Activated B cell treated with CpG ODN at 0.5 μM for 24 hours (primary cell): Measurements from ENCODE around the gene MAGT1. TPM values are rescaled to one million over a fixed set of nuclear protein-coding genes. Genes with fewer than 3 reads are reported as not detected.
"Not testable (repeated sequence)": the region's sequence is repeated elsewhere in the genome, so short reads cannot be mapped to it uniquely, and the experiment has no call there.

Experiments used
- ATAC-seq: fragments of 200-7000 bp; cut with Tn5 transposase; one replicate; pipeline ENCODE4 v1.10.0; 2021; ENCODE audit warnings: low read depth, mild to moderate bottlenecking, moderate library complexity
- CTCF ChIA-PET: fragments of 350-600 bp; sonication (Branson Sonifier 250); formaldehyde crosslinking; loops from one replicate; lab custom pipeline; 2021; ENCODE audit warnings: antibody characterized with exemption; lab: Charles Lee
- POLR2A ChIA-PET: fragments of 350-600 bp; sonication (Branson Sonifier 250); formaldehyde crosslinking; loops from one replicate; lab custom pipeline; 2021; ENCODE audit warnings: antibody characterized with exemption; lab: Charles Lee
- DNase-seq: peaks from one replicate; pipeline ENCODE4 v3.0.0; 2022
- H3K27ac Mint-ChIP-seq: one replicate; pipeline ENCODE4 v1.8.0; 2020; ENCODE audit warnings: mixed read lengths
- H3K27me3 Mint-ChIP-seq: one replicate; pipeline ENCODE4 v1.8.0; 2021; ENCODE audit warnings: mixed read lengths
- H3K36me3 Mint-ChIP-seq: one replicate; pipeline ENCODE4 v1.8.0; 2021; ENCODE audit warnings: low read depth, mixed read lengths
- H3K4me1 Mint-ChIP-seq: one replicate; pipeline ENCODE4 v1.8.0; 2021; ENCODE audit warnings: mixed read lengths
- H3K4me3 Mint-ChIP-seq: one replicate; pipeline ENCODE4 v1.8.0; 2020; ENCODE audit warnings: mild to moderate bottlenecking, mixed read lengths
- H3K9me3 Mint-ChIP-seq: one replicate; pipeline ENCODE4 v1.8.0; 2020; ENCODE audit warnings: mixed read lengths
- intact Hi-C: fragments of 100-400 bp; cut with micrococcal nuclease; formaldehyde crosslinking; loops from one replicate; pipeline ENCODE4 v1.15.1; 2024
- total RNA-seq: library from RNA; stranded (reverse); gene quantifications from 2 replicates; pipeline ENCODE4 v1.2.3, GENCODE V29; 2022
- TF ChIP-seq, protein P1 (sequence below): fragments of 200-600 bp; IDR thresholded peaks from one replicate; pipeline ENCODE4 v1.8.0; 2022; ENCODE audit warnings: antibody characterized with exemption, mild to moderate bottlenecking

The MAGT1 gene
- total RNA-seq, 1 donor from 2014 or later: 40.2 TPM

DNA sequence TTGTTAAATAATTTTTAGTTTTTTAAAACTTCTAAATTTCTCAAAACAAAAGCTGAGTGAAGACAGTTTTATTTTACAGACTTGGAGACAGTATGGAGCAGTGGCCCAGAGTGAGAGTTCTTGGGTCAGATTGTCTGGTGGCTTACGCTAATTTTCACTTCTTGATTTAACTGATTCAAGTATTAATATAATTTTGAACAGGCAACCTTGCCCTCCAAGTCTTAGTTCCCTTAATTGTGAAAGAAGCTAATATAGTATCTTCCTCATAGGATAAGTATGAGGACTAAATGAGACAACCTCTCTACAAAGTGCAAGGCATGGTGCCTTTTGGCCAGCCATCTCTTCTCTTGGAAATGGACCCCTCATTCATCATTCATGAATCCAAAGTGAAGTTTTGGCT lies 40.7 kb upstream of the MAGT1 start:
- ChIA-PET CTCF (no interaction called here), POLR2A (interaction anchor here (0.6 kb wide), 1 partner anchor 29 kb away, joined by 3 read pairs; no protein-coding TSS in a partner anchor)
- intact Hi-C loops: no loop called here
- Mint-ChIP-seq H3K9me3 (no peaks in the 10 kb centered on the region), H3K4me1 (peaks cover 2% of the 10 kb centered on the region), H3K27ac (no peak overlapping the region), H3K4me3 (no peak overlapping the region), H3K27me3 (no peaks in the 10 kb centered on the region), H3K36me3 (no peaks in the 10 kb centered on the region)
- TF ChIP-seq, protein P1, sequence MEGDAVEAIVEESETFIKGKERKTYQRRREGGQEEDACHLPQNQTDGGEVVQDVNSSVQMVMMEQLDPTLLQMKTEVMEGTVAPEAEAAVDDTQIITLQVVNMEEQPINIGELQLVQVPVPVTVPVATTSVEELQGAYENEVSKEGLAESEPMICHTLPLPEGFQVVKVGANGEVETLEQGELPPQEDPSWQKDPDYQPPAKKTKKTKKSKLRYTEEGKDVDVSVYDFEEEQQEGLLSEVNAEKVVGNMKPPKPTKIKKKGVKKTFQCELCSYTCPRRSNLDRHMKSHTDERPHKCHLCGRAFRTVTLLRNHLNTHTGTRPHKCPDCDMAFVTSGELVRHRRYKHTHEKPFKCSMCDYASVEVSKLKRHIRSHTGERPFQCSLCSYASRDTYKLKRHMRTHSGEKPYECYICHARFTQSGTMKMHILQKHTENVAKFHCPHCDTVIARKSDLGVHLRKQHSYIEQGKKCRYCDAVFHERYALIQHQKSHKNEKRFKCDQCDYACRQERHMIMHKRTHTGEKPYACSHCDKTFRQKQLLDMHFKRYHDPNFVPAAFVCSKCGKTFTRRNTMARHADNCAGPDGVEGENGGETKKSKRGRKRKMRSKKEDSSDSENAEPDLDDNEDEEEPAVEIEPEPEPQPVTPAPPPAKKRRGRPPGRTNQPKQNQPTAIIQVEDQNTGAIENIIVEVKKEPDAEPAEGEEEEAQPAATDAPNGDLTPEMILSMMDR: no peak
- DNase-seq: no peak
- ATAC-seq: no peak

DNA sequence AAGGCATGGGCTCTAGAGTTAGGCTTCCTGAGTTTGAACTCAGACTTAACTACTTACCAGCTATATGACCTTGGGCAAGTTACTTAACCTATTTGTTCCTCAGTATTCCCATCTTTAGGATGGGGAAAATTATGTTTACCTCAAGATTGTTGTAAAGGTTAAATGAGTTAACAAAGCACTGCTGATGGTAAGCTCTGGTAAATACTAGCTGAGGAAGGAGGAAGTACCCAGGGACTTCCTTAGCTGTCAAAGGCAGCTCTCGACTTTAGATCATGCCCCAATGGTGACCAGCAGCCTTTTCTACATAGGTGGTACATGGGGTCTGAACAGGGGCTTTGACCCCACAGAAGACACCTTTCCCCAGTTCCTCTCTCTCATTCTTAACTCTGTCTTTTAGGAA lies 35.3 kb upstream of the MAGT1 start:
- ChIA-PET POLR2A (interaction anchor here (0.7 to 0.9 kb wide), 2 partner anchors 13 to 35 kb away, joined by 3 to 4 read pairs; partner anchors contain the start of gene MAGT1), CTCF (no interaction called here)
- Mint-ChIP-seq H3K27ac (no peak overlapping the region), H3K27me3 (no peaks in the 10 kb centered on the region), H3K4me3 (no peak overlapping the region), H3K4me1 (peaks cover 8% of the 10 kb centered on the region), H3K9me3 (no peaks in the 10 kb centered on the region), H3K36me3 (no peaks in the 10 kb centered on the region)
- DNase-seq: no peak
- ATAC-seq: no peak
- TF ChIP-seq, protein P1: no peak
- intact Hi-C loops: no loop called here

GRCh38 chrX:77925764-77926163 lies 30.5 kb upstream of the MAGT1 start:
- H3K9me3 Mint-ChIP-seq: no peaks in the 10 kb centered on the region
- DNase-seq: no peak
- TF ChIP-seq, protein P1: no peak
- H3K4me3 Mint-ChIP-seq: no peak overlapping the region
- H3K27me3 Mint-ChIP-seq: no peaks in the 10 kb centered on the region
- no peak overlapping the region for H3K27ac Mint-ChIP-seq
- no peak for ATAC-seq
- intact Hi-C loops: no loop called here
- ChIA-PET CTCF (no interaction called here), POLR2A (no interaction called here)
- H3K4me1 Mint-ChIP-seq: peaks cover 12% of the 10 kb centered on the region
- no peaks in the 10 kb centered on the region for H3K36me3 Mint-ChIP-seq

DNA sequence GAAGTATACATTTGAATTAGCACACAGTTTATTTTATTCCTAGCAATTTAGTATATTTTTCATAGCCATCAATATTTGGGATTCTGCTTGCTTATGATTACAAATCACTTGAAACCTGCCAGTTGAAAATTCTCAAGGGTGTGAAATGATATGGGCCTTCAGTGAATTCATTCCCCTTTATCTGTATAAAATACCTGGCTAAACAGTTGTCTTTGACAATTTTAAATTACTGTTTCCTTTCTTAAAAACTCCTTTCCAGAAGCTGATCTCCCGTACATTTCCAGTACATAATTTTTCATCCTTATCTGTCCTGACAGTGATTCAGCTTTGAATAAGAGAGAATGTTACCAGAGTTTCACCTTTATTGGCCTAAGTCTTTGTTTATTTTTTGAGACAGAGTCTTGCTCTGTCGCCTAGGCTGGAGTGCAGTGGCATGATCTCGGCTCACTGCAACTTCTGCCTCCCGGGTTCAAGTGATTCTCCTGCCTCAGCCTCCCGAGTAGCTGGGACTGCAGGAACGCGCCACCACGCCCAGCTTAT lies 29.2 kb upstream of the MAGT1 start:
- Mint-ChIP-seq H3K9me3 (no peaks in the 10 kb centered on the region), H3K27ac (no peak overlapping the region), H3K27me3 (no peaks in the 10 kb centered on the region), H3K4me1 (peaks cover 11% of the 10 kb centered on the region), H3K36me3 (no peaks in the 10 kb centered on the region), H3K4me3 (no peak overlapping the region)
- intact Hi-C loops: no loop called here
- TF ChIP-seq, protein P1: no peak
- DNase-seq (no peak), ATAC-seq (no peak)
- POLR2A ChIA-PET: no interaction called here
- CTCF ChIA-PET: no interaction called here

DNA sequence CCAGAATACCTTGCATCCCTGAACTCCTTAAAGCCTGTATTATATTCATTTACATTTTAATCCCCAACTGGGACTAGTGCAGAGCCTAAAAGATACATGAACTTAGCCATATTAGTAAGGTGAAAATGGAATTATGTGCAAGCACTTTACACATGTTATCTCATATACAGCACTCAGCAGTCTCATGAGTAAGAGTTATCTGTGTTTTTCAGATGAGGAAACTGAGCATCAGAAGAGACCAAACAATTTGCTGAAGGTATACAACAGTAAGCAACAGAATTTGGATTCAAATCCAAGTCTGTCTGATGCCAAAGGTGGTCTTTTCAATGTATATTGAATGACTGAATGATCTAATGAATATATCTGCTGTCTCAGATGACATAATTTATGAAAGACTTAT lies 27.6 kb upstream of the MAGT1 start:
- Mint-ChIP-seq H3K4me3 (no peak overlapping the region), H3K36me3 (no peaks in the 10 kb centered on the region), H3K9me3 (no peaks in the 10 kb centered on the region), H3K27me3 (no peaks in the 10 kb centered on the region), H3K27ac (no peak overlapping the region), H3K4me1 (peaks cover 24% of the 10 kb centered on the region)
- ATAC-seq: no peak
- DNase-seq: no peak
- intact Hi-C loops: no loop called here
- CTCF ChIA-PET: no interaction called here
- TF ChIP-seq, protein P1: no peak
- POLR2A ChIA-PET: no interaction called here

DNA sequence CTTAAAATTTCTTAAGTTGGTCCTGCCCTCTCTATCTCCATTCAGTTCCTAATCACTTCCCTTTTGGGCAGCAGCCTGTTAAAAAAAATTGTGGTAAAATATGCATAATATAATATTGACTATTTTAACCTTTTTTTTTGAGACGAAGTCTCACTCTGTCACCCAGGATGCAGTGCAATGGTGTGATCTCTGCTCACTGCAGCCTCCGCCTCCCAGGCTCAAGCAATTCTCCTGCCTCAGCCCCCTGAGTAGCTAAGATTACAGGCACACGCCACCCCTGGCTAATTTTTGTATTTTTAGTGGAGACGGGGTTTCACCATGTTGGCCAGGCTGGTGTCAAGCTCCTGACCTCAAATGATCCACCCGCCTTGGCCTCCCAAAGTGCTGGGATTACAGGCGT lies 24.1 kb upstream of the MAGT1 start:
- H3K9me3 Mint-ChIP-seq, ATAC-seq, H3K27ac Mint-ChIP-seq, DNase-seq, CTCF ChIA-PET, H3K4me3 Mint-ChIP-seq, POLR2A ChIA-PET, H3K27me3 Mint-ChIP-seq, H3K36me3 Mint-ChIP-seq: not testable (repeated sequence)
- intact Hi-C loops: loop anchor here (10.0 kb wide), 2 partner anchors 595 to 835 kb away; no protein-coding TSS in a partner anchor
- peaks cover 31% of the 10 kb centered on the region for H3K4me1 Mint-ChIP-seq
